HCT116 (cell line): ENCODE data around the gene GEMIN7. TPM values are rescaled to one million over a fixed set of nuclear protein-coding genes. Genes with fewer than 3 reads are reported as not detected.

ENCODE experiments used
- ATAC-seq: fragments of 200-7000 bp; cut with Tn5 transposase; 2 replicates; pipeline ENCODE4 v1.9.1; 2020; ENCODE audit warnings: mild to moderate bottlenecking, moderate library complexity
- BruUV-seq: library from RNA; stranded (reverse); fragments of 400-500 nt; replicated peaks from 2 replicates; lab custom pipeline; 2021; lab: Mats Ljungman, UMichigan
- CTCF ChIA-PET: fragments of 300-600 bp; sonication (Branson Sonifier 250); formaldehyde crosslinking; loops from one replicate; lab custom pipeline; 2021; ENCODE audit warnings: antibody characterized with exemption; lab: Charles Lee
- POLR2A ChIA-PET: fragments of 300-600, 350-600 bp; sonication (Branson Sonifier 250); formaldehyde crosslinking; loops from one replicate; lab custom pipeline; 2021; ENCODE audit warnings: antibody characterized with exemption; lab: Charles Lee
- RAD21 ChIA-PET, 2 experiments: fragments of 300-600 bp; sonication (Branson Sonifier 250); formaldehyde crosslinking; loops; one replicate each; lab custom pipeline; 2023; ENCODE audit warnings: low total read pairs in 2 of 2; ENCODE audit not compliant: uncharacterized antibody in 2 of 2, unreplicated experiment in 2 of 2, low non-redundant PET in 1 of 2; lab: Charles Lee
- DNase-seq: peaks from one replicate; pipeline ENCODE4 v3.0.0-alpha.2; 2010; ENCODE audit warnings: low read depth, low spot score
- H2AFZ ChIP-seq: fragments of 200-600 bp; shearing (Covaris generic), sonication (generic); 2 replicates; pipeline ENCODE4 v1.6.1; 2017; ENCODE audit warnings: low read depth, mixed run types, mixed read lengths, antibody characterized with exemption, low read length; ENCODE audit not compliant: poor library complexity, severe bottlenecking
- H3K27ac ChIP-seq: 2 replicates; pipeline ENCODE4 v1.5.1; 2012; ENCODE audit warnings: low read depth, low read length
- H3K27me3 ChIP-seq: fragments of 200-600 bp; sonication (generic); 2 replicates; pipeline ENCODE4 v1.6.1; 2016; ENCODE audit warnings: mixed run types, low read length, mixed read lengths; ENCODE audit not compliant: insufficient read depth
- H3K36me3 ChIP-seq, 2 experiments: fragments of 200-500 bp in 1 of 2; fragments of 200-600 bp in 1 of 2; sonication (Bioruptor generic) in 1 of 2; sonication (generic) in 1 of 2; 2 replicates each; pipeline versions ENCODE4 v1.5.1 to v1.6.1; 2014 to 2016; ENCODE audit warnings: low read length in 2 of 2, inconsistent platforms in 1 of 2, mixed read lengths in 1 of 2, mixed run types in 1 of 2; ENCODE audit not compliant: insufficient read depth in 2 of 2, control insufficient read depth in 1 of 2
- H3K4me1 ChIP-seq, 2 experiments: fragments of 200-600 bp in 1 of 2; sonication (generic) in 1 of 2; 2 replicates each; pipeline versions ENCODE4 v1.5.1 to v1.6.1; 2012 to 2017; ENCODE audit warnings: low read length in 2 of 2, inconsistent platforms in 1 of 2, mild to moderate bottlenecking in 1 of 2, mixed read lengths in 1 of 2, mixed run types in 1 of 2, moderate library complexity in 1 of 2; ENCODE audit not compliant: insufficient read depth in 2 of 2, control insufficient read depth in 1 of 2
- H3K4me2 ChIP-seq: fragments of 200-600 bp; sonication (generic); 2 replicates; pipeline ENCODE4 v1.6.1; 2017; ENCODE audit warnings: mixed run types, low read length, mixed read lengths
- H3K4me3 ChIP-seq, 2 experiments: fragments of 200-600 bp in 1 of 2; sonication (generic) in 1 of 2; replicated peaks in 1 of 2; 2 replicates each; pipeline ENCODE4 v1.5.1; 2011 to 2016; ENCODE audit warnings: low read length in 2 of 2, control low read depth in 1 of 2, low read depth in 1 of 2, mild to moderate bottlenecking in 1 of 2, mixed read lengths in 1 of 2, mixed run types in 1 of 2
- H3K79me2 ChIP-seq: fragments of 200-600 bp; sonication (generic); 2 replicates; pipeline ENCODE4 v1.6.1; 2017; ENCODE audit warnings: mild to moderate bottlenecking, mixed run types, low read length, moderate library complexity, mixed read lengths; ENCODE audit not compliant: insufficient read depth
- H3K9ac ChIP-seq: fragments of 200-600 bp; sonication (generic); 2 replicates; pipeline ENCODE4 v1.6.1; 2016; ENCODE audit warnings: low read length, mixed read lengths
- H3K9me2 ChIP-seq: fragments of 200-600 bp; sonication (generic), shearing (Covaris generic); 2 replicates; pipeline ENCODE4 v1.6.1; 2017; ENCODE audit warnings: mixed run types, mild to moderate bottlenecking, moderate library complexity; ENCODE audit not compliant: insufficient read depth
- H3K9me3 ChIP-seq, 2 experiments: fragments of 200-500 bp in 1 of 2; fragments of 200-600 bp in 1 of 2; sonication (Bioruptor generic) in 1 of 2; sonication (generic) in 1 of 2; 2 replicates each; pipeline ENCODE4 v1.6.1; 2014 to 2017; ENCODE audit warnings: low read length in 2 of 2, mixed read lengths in 2 of 2, inconsistent platforms in 1 of 2, low read depth in 1 of 2, mild to moderate bottlenecking in 1 of 2, mixed run types in 1 of 2, moderate library complexity in 1 of 2; ENCODE audit not compliant: control insufficient read depth in 1 of 2, insufficient read depth in 1 of 2
- H4K20me1 ChIP-seq: fragments of 200-600 bp; sonication (generic), shearing (Covaris generic); 2 replicates; pipeline ENCODE4 v1.6.1; 2017; ENCODE audit warnings: mixed run types, mild to moderate bottlenecking, moderate library complexity; ENCODE audit not compliant: insufficient read depth
- CBX3 ChIP-seq: IDR thresholded peaks from 2 replicates; pipeline ENCODE4 v1.6.1; 2012; ENCODE audit warnings: low read depth
- CEBPB ChIP-seq: IDR thresholded peaks from 2 replicates; pipeline ENCODE4 v1.6.1; 2012; ENCODE audit warnings: low read depth
- EGR1 ChIP-seq: IDR thresholded peaks from 2 replicates; pipeline ENCODE4 v1.6.1; 2012; ENCODE audit warnings: low read depth
- ELF1 ChIP-seq: IDR thresholded peaks from 2 replicates; pipeline ENCODE4 v1.6.1; 2012; ENCODE audit warnings: low read depth, borderline replicate concordance
- EZH2phosphoT487 ChIP-seq: fragments of 200-600 bp; IDR thresholded peaks from 2 replicates; pipeline ENCODE4 v1.6.1; 2018; ENCODE audit warnings: antibody characterized with exemption, borderline replicate concordance
- JUND ChIP-seq: IDR thresholded peaks from 2 replicates; pipeline ENCODE4 v1.6.1; 2012
- POLR2A ChIP-seq: IDR thresholded peaks from 2 replicates; pipeline ENCODE4 v1.7.0; 2011; ENCODE audit warnings: borderline replicate concordance; ENCODE audit not compliant: insufficient read depth, insufficient read length; ENCODE audit errors: extremely low read depth
- POLR2AphosphoS5 ChIP-seq: IDR thresholded peaks from 2 replicates; pipeline ENCODE4 v1.6.1; 2011; ENCODE audit warnings: mild to moderate bottlenecking, low read depth, low read length, moderate library complexity
- SIN3A ChIP-seq: IDR thresholded peaks from 2 replicates; pipeline ENCODE4 v1.6.1; 2012; ENCODE audit warnings: low read depth
- SP1 ChIP-seq: IDR thresholded peaks from 2 replicates; pipeline ENCODE4 v1.6.1; 2012; ENCODE audit warnings: low read depth
- TCF7L2 ChIP-seq: IDR thresholded peaks from 2 replicates; pipeline ENCODE4 v1.7.0; 2011; ENCODE audit warnings: borderline replicate concordance, inconsistent platforms; ENCODE audit not compliant: insufficient read depth, insufficient read length; ENCODE audit errors: extremely low read depth
- ZFX ChIP-seq: fragments of 450-650 bp; IDR thresholded peaks from 2 replicates; pipeline ENCODE4 v1.6.1; 2017
- intact Hi-C: fragments of 100-400 bp; cut with micrococcal nuclease; formaldehyde crosslinking; loops from 2 replicates; pipeline ENCODE4 v1.10.0; 2022
- total RNA-seq: library from RNA; stranded (reverse); gene quantifications from one replicate; pipeline ENCODE4 v1.2.1, GENCODE V29; 2021; ENCODE audit not compliant: unreplicated experiment
- TF ChIP-seq, protein P1 (sequence below): IDR thresholded peaks from 2 replicates; pipeline ENCODE4 v1.6.1; 2011; ENCODE audit warnings: mild to moderate bottlenecking, low read length, moderate library complexity; ENCODE audit not compliant: insufficient replicate concordance; ENCODE audit errors: extremely low read depth
- TF ChIP-seq, protein P2 (sequence below): IDR thresholded peaks from 2 replicates; pipeline ENCODE4 v1.6.1; 2012
- TF ChIP-seq, protein P3 (sequence below), 3 experiments: fragments of 200-600 bp in 1 of 3; sonication (generic) in 1 of 3; IDR thresholded peaks in 2 of 3; conservative IDR thresholded peaks in 1 of 3; 2 replicates each; pipeline ENCODE4 v1.5.1; 2012 to 2017; ENCODE audit warnings: low read depth in 2 of 3, low read length in 2 of 3, antibody characterized with exemption in 1 of 3, borderline replicate concordance in 1 of 3, control low read depth in 1 of 3, mild to moderate bottlenecking in 1 of 3, mixed read lengths in 1 of 3, mixed run types in 1 of 3, moderate library complexity in 1 of 3; ENCODE audit not compliant: insufficient read depth in 1 of 3
- TF ChIP-seq, protein P4 (sequence below): IDR thresholded peaks from 2 replicates; pipeline ENCODE4 v1.6.1; 2012
- TF ChIP-seq, protein P5 (sequence below): IDR thresholded peaks from 2 replicates; pipeline ENCODE4 v1.6.1; 2012; ENCODE audit warnings: low read depth

The GEMIN7 gene
- total RNA-seq, 1 experiment from 2014 or later = 35.4 TPM

DNA sequence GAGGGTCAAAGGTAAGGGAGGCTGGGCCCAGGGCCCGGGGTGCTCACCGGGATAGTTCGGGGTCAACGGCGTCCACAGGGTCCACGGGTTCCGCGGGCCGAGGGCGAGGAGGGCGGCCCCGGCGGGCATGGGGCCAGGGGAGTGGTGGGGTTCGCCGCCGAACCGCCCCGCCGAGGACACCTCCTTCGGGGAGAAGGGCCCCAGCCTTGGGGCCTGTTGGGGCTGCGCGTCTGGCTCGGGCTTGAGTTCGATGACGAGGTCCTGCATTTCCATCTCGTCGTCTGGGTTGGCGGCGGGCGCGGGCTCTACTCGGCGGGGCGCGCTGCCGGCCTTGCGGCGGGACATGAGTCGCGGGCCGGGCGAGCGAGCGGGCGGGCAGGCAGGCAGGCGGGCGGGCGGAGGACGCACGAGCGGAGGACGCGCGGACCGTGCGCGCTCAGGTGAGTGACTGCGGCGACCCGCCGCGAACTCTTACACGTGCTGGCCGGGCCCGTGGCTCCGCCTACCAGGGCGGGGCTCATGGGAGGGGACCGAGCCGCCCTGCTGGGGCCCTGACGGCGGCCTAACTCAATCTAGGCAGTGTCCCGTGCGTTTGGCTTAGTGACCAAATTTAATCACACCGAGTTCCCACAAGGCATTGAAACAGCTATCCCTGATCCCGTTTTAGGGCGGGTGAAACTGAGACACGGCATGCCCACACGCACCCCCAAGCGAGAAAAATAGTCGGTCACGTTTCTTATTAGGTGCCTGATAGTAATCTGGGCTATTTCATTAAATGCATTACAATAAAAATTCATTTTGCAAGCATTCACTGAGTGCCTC is 2.8 kb upstream of the GEMIN7 start, which contains the start of gene ZNF296:
ZNF296 (minus strand) TSS at position 450 of the 822 bp plus-strand sequence; CDS start at position 345, 105 bp downstream.
- BruUV-seq = no TSS peak
- POLR2A ChIA-PET = interaction anchor here (0.9 kb wide), 1 partner anchor 15 kb away, joined by 3 read pairs; no protein-coding TSS in a partner anchor
- TF ChIP-seq EZH2phosphoT487 = no peak
- no peak for TF ChIP-seq JUND
- no peak for TF ChIP-seq SP1
- peak; percentile 85 for TF ChIP-seq POLR2A
- no peak for TF ChIP-seq CEBPB
- TF ChIP-seq, protein P1, sequence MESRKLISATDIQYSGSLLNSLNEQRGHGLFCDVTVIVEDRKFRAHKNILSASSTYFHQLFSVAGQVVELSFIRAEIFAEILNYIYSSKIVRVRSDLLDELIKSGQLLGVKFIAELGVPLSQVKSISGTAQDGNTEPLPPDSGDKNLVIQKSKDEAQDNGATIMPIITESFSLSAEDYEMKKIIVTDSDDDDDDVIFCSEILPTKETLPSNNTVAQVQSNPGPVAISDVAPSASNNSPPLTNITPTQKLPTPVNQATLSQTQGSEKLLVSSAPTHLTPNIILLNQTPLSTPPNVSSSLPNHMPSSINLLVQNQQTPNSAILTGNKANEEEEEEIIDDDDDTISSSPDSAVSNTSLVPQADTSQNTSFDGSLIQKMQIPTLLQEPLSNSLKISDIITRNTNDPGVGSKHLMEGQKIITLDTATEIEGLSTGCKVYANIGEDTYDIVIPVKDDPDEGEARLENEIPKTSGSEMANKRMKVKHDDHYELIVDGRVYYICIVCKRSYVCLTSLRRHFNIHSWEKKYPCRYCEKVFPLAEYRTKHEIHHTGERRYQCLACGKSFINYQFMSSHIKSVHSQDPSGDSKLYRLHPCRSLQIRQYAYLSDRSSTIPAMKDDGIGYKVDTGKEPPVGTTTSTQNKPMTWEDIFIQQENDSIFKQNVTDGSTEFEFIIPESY = no peak
- TF ChIP-seq, protein P2, sequence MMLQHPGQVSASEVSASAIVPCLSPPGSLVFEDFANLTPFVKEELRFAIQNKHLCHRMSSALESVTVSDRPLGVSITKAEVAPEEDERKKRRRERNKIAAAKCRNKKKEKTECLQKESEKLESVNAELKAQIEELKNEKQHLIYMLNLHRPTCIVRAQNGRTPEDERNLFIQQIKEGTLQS = no peak
- peak; percentile 90; the same call in 1 of the 2 replicates for TF ChIP-seq ZFX
- TF ChIP-seq, protein P3, sequence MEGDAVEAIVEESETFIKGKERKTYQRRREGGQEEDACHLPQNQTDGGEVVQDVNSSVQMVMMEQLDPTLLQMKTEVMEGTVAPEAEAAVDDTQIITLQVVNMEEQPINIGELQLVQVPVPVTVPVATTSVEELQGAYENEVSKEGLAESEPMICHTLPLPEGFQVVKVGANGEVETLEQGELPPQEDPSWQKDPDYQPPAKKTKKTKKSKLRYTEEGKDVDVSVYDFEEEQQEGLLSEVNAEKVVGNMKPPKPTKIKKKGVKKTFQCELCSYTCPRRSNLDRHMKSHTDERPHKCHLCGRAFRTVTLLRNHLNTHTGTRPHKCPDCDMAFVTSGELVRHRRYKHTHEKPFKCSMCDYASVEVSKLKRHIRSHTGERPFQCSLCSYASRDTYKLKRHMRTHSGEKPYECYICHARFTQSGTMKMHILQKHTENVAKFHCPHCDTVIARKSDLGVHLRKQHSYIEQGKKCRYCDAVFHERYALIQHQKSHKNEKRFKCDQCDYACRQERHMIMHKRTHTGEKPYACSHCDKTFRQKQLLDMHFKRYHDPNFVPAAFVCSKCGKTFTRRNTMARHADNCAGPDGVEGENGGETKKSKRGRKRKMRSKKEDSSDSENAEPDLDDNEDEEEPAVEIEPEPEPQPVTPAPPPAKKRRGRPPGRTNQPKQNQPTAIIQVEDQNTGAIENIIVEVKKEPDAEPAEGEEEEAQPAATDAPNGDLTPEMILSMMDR (IDR thresholded peaks at IDR 0.05 in 2 of 3, conservative IDR thresholded peaks at IDR 0.05 in 1 of 3; ENCODE audit: borderline replicate concordance in 1 of 3, insufficient read depth in 1 of 3, low read depth in 2 of 3, low read length in 2 of 3) = no peak
- TF ChIP-seq SIN3A = peak; percentile 87; the same call in 1 of the 2 replicates
- no peak for TF ChIP-seq ELF1
- no peak for TF ChIP-seq EGR1
- TF ChIP-seq, protein P4, sequence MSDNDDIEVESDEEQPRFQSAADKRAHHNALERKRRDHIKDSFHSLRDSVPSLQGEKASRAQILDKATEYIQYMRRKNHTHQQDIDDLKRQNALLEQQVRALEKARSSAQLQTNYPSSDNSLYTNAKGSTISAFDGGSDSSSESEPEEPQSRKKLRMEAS = peak; percentile 96
- peak; percentile 69 for TF ChIP-seq TCF7L2
- peak; percentile 88 for TF ChIP-seq POLR2AphosphoS5
- TF ChIP-seq, protein P5, sequence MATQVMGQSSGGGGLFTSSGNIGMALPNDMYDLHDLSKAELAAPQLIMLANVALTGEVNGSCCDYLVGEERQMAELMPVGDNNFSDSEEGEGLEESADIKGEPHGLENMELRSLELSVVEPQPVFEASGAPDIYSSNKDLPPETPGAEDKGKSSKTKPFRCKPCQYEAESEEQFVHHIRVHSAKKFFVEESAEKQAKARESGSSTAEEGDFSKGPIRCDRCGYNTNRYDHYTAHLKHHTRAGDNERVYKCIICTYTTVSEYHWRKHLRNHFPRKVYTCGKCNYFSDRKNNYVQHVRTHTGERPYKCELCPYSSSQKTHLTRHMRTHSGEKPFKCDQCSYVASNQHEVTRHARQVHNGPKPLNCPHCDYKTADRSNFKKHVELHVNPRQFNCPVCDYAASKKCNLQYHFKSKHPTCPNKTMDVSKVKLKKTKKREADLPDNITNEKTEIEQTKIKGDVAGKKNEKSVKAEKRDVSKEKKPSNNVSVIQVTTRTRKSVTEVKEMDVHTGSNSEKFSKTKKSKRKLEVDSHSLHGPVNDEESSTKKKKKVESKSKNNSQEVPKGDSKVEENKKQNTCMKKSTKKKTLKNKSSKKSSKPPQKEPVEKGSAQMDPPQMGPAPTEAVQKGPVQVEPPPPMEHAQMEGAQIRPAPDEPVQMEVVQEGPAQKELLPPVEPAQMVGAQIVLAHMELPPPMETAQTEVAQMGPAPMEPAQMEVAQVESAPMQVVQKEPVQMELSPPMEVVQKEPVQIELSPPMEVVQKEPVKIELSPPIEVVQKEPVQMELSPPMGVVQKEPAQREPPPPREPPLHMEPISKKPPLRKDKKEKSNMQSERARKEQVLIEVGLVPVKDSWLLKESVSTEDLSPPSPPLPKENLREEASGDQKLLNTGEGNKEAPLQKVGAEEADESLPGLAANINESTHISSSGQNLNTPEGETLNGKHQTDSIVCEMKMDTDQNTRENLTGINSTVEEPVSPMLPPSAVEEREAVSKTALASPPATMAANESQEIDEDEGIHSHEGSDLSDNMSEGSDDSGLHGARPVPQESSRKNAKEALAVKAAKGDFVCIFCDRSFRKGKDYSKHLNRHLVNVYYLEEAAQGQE = no peak
- TF ChIP-seq CBX3 = no peak

More for the DNA sequence above, 2.8 kb upstream of the GEMIN7 start, which contains the start of gene ZNF296:
- Histone ChIP-seq H3K27ac (peak within 1 kb of the TSS; percentile 83), H3K9ac (peak within 1 kb of the TSS; percentile 95), H3K9me3 (no peaks in the 10 kb centered on the region), H3K4me1 (peaks cover 31 to 45% of the 10 kb centered on the region in 2 experiments), H4K20me1 (no peaks in the 10 kb centered on the region), H3K36me3 (peaks cover 0 to 1% of the 10 kb centered on the region in 2 experiments; a peak in 2 of 4 replicates), H3K9me2 (no peaks in the 10 kb centered on the region), H3K4me3 (peak within 1 kb of the TSS; percentile 87 to 93), H2AFZ (peak within 1 kb of the TSS; percentile 77), H3K4me2 (peak within 1 kb of the TSS; percentile 94), H3K79me2 (peaks cover 48% of the 10 kb centered on the region), H3K27me3 (no peaks in the 10 kb centered on the region)
- ChIA-PET RAD21 (interaction anchor here in 1 of 2 experiments (0.6 kb wide), 1 partner anchor 124 kb away, joined by 3 read pairs; no protein-coding TSS in a partner anchor), CTCF (interaction anchor here (1.3 to 1.7 kb wide), 2 partner anchors 15 to 17 kb away, joined by 3 to 5 read pairs; no protein-coding TSS in a partner anchor)
- peak; percentile 78 for ATAC-seq
- peak; percentile 75 for DNase-seq
- intact Hi-C loops = loop anchor here (5.0 kb wide), 1 partner anchor 261 kb away; no protein-coding TSS in a partner anchor
